Measurements from ENCODE around the gene ARHGAP27.

DNA sequence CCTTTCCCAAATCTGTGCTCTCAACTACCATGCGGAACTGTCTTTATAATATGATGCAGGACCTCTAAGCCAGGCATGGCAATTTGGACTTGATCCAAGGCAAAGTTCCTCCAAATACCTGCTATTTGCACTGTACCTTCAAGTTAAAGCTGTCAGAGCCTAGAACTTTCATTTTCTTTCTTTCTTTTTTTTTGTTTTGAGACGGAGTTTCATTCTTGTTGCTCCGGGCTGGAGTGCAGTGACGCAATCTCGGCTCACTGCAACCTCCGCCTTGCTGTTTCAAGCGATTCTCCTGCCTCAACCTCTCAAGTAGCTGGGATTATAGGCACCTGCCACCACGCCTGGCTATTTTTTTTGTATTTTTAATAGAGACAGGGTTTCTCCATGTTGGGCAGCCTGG is 51.7 kb downstream of the ARHGAP27 start:
- TF ChIP-seq CEBPB (IDR thresholded peaks at IDR 0.05; ENCODE audit: low read depth, low read length) (peak; percentile 46), USF2 (IDR thresholded peaks at IDR 0.05; ENCODE audit: low read depth, low read length) (no peak), RAD21 (IDR thresholded peaks at IDR 0.05; ENCODE audit: low read length) (no peak), BHLHE40 (IDR thresholded peaks at IDR 0.05; ENCODE audit: low read depth, low read length) (no peak), POLR2A (IDR thresholded peaks at IDR 0.05; ENCODE audit: low read depth, low read length) (no peak), NFE2L2 (IDR thresholded peaks at IDR 0.05; ENCODE audit: low read depth, low read length) (no peak), RFX5 (IDR thresholded peaks at IDR 0.05; ENCODE audit: low read depth, low read length) (no peak), SMC3 (IDR thresholded peaks at IDR 0.05; ENCODE audit: low read depth, low read length) (no peak), ELK1 (IDR thresholded peaks at IDR 0.05; ENCODE audit: borderline replicate concordance, low read depth, low read length) (no peak), MXI1 (IDR thresholded peaks at IDR 0.05; ENCODE audit: borderline replicate concordance, low read depth, low read length) (no peak), MAFK (IDR thresholded peaks at IDR 0.05; ENCODE audit: low read depth, low read length) (no peak), CHD1 (IDR thresholded peaks at IDR 0.05; ENCODE audit: low read depth, low read length) (no peak)
- TF ChIP-seq, protein P1, sequence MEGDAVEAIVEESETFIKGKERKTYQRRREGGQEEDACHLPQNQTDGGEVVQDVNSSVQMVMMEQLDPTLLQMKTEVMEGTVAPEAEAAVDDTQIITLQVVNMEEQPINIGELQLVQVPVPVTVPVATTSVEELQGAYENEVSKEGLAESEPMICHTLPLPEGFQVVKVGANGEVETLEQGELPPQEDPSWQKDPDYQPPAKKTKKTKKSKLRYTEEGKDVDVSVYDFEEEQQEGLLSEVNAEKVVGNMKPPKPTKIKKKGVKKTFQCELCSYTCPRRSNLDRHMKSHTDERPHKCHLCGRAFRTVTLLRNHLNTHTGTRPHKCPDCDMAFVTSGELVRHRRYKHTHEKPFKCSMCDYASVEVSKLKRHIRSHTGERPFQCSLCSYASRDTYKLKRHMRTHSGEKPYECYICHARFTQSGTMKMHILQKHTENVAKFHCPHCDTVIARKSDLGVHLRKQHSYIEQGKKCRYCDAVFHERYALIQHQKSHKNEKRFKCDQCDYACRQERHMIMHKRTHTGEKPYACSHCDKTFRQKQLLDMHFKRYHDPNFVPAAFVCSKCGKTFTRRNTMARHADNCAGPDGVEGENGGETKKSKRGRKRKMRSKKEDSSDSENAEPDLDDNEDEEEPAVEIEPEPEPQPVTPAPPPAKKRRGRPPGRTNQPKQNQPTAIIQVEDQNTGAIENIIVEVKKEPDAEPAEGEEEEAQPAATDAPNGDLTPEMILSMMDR (conservative IDR thresholded peaks at IDR 0.05; ENCODE audit: low read depth, low read length) = no peak

All from IMR-90 (cell line).